Transverse colon (tissue), 3 donors: ENCODE measurements around the gene TESK2.

ENCODE experiments used
- CTCF ChIP-seq, 5 experiments: fragments of 200-600 bp in 3 of 5; fragments of 450-650 bp in 2 of 5; sonication (generic) in 3 of 5; IDR thresholded peaks; 1 replicate in 2 of 5; 2 replicates in 3 of 5; pipeline ENCODE4 v1.5.1; 2016 to 2017; ENCODE audit warnings: antibody characterized with exemption in 5 of 5, inconsistent platforms in 3 of 5, mild to moderate bottlenecking in 2 of 5, moderate library complexity in 1 of 5
- EP300 ChIP-seq: sonication (generic); formaldehyde crosslinking; IDR thresholded peaks from one replicate; pipeline ENCODE4 v1.6.1; 2017; ENCODE audit warnings: antibody characterized with exemption, low read depth
- POLR2A ChIP-seq: fragments of 450-650 bp; IDR thresholded peaks from one replicate; pipeline ENCODE4 v1.6.1; 2016; ENCODE audit warnings: antibody characterized with exemption, mild to moderate bottlenecking, moderate library complexity

GRCh38 chr1:45446950-45447672, 43.9 kb downstream of the TESK2 start:
- TF ChIP-seq CTCF (IDR thresholded peaks at IDR 0.05) (no peak), EP300 (no peak), POLR2A (no peak)
